HepG2 (cell line): ENCODE results near the gene ARHGAP5. TPM values are rescaled to one million over a fixed set of nuclear protein-coding genes. Genes with fewer than 3 reads are reported as not detected.

ENCODE experiments used
- ARID5B ChIP-seq: IDR thresholded peaks from 2 replicates; pipeline ENCODE4 v1.4.0; 2020; ENCODE audit warnings: mild to moderate bottlenecking, missing genetic modification reagents
- CENPX ChIP-seq: sonication (generic); formaldehyde crosslinking; IDR thresholded peaks from 2 replicates; pipeline ENCODE4 v1.9.0; 2021; ENCODE audit warnings: mild to moderate bottlenecking, missing genetic modification reagents, moderate library complexity
- CHD4 ChIP-seq: fragments of 200-600 bp; sonication (generic); IDR thresholded peaks from 2 replicates; pipeline ENCODE4 v1.7.0; 2017; ENCODE audit warnings: mild to moderate bottlenecking, low read length, borderline replicate concordance
- FUBP1 ChIP-seq: sonication (generic); formaldehyde crosslinking; IDR thresholded peaks from 2 replicates; pipeline ENCODE4 v1.5.1; 2020; ENCODE audit warnings: missing genetic modification reagents, mild to moderate bottlenecking, borderline replicate concordance
- MED8 ChIP-seq: sonication (generic); formaldehyde crosslinking; IDR thresholded peaks from 2 replicates; pipeline ENCODE4 v1.8.1; 2023; ENCODE audit warnings: mild to moderate bottlenecking, missing genetic modification reagents; ENCODE audit not compliant: insufficient replicate concordance
- MXD1 ChIP-seq: sonication (generic); formaldehyde crosslinking; IDR thresholded peaks from 2 replicates; pipeline ENCODE4 v1.4.0; 2020; ENCODE audit warnings: mild to moderate bottlenecking, missing genetic modification reagents
- SRSF1 ChIP-seq: fragments of 200-400 bp; formaldehyde crosslinking; optimal IDR thresholded peaks from 2 replicates; pipeline ENCODE3; 2017; ENCODE audit warnings: mild to moderate bottlenecking, low read depth, low read length, moderate library complexity
- STAG1 ChIP-seq: sonication (generic); formaldehyde crosslinking; IDR thresholded peaks from 2 replicates; pipeline ENCODE4 v1.4.0; 2020; ENCODE audit warnings: missing genetic modification reagents
- SUZ12 ChIP-seq: fragments of 150-350 bp; IDR thresholded peaks from 2 replicates; pipeline ENCODE4 v1.6.1; 2014; ENCODE audit warnings: low read depth, low read length
- SYNCRIP ChIP-seq: fragments of 200-400 bp; formaldehyde crosslinking; IDR thresholded peaks from 2 replicates; pipeline ENCODE4 v1.6.1; 2018; ENCODE audit warnings: mild to moderate bottlenecking, low read depth, low read length; ENCODE audit not compliant: insufficient read depth
- TFAP4 ChIP-seq: sonication (generic); IDR thresholded peaks from 2 replicates; pipeline ENCODE4 v1.6.1; 2016; ENCODE audit warnings: low read depth, borderline replicate concordance
- ZNF281 ChIP-seq: sonication (generic); formaldehyde crosslinking; IDR thresholded peaks from 2 replicates; pipeline ENCODE4 v1.4.0; 2020; ENCODE audit warnings: missing genetic modification reagents, borderline replicate concordance
- ZNF431 ChIP-seq: sonication (generic); formaldehyde crosslinking; IDR thresholded peaks from 2 replicates; pipeline ENCODE4 v1.9.0; 2022; ENCODE audit warnings: missing genetic modification reagents, low read depth, mild to moderate bottlenecking, borderline replicate concordance
- ZNF543 ChIP-seq: sonication (generic); formaldehyde crosslinking; IDR thresholded peaks from 2 replicates; pipeline ENCODE4 v1.4.0; 2020; ENCODE audit warnings: mild to moderate bottlenecking, missing genetic modification reagents
- ZNF644 ChIP-seq: IDR thresholded peaks from 2 replicates; pipeline ENCODE4 v1.6.1; 2016; ENCODE audit warnings: low read depth
- ZNF766 ChIP-seq: sonication (generic); formaldehyde crosslinking; IDR thresholded peaks from 2 replicates; pipeline ENCODE4 v1.5.0; 2020; ENCODE audit warnings: missing genetic modification reagents, borderline replicate concordance
- polyA plus RNA-seq, 8 experiments: library from polyadenylated mRNA; depleted of rRNA in 3 of 8; stranded (reverse) in 7 of 8; unstranded in 1 of 8; fragments of >200 nt; fragmentation: Illumina TruSeq in 4 of 8; extraction: Trizol in 4 of 8; gene quantifications; 2 replicates each; pipeline versions ENCODE4 v1.2.1 to v1.2.3, GENCODE V29; 2011 to 2016; ENCODE audit warnings: low read depth in 4 of 8, missing spikeins in 1 of 8, mixed read lengths in 1 of 8; ENCODE audit not compliant: insufficient read depth in 1 of 8
- total RNA-seq, 5 experiments: library from RNA; depleted of rRNA; stranded (reverse); fragments of >200 nt; fragmentation: Illumina TruSeq; extraction: Trizol; gene quantifications; 2 replicates each; pipeline ENCODE4 v1.2.3, GENCODE V29; 2016; ENCODE audit warnings: low read depth in 1 of 5

The ARHGAP5 gene
- total and polyA plus RNA-seq, 2 of the 13 experiments (the other 11 are each of a cell fraction or from before 2014, with no cell fraction given) = 33.7 to 144 TPM

GRCh38 chr14:32076278-32077080 is 625 bp upstream of the ARHGAP5 start (continued):
- no peak for TF ChIP-seq FUBP1 (CRISPR knock-in tag)
- no peak; the same call in 1 of the 2 replicates for TF ChIP-seq ARID5B
- no peak; the same call in 1 of the 2 replicates for TF ChIP-seq TFAP4
- no peak for TF ChIP-seq SUZ12
- no peak; the same call in 1 of the 2 replicates for TF ChIP-seq MXD1 (CRISPR knock-in tag)
- no peak for TF ChIP-seq CENPX
- TF ChIP-seq CHD4 = peak; percentile 61; the same call in 1 of the 2 replicates
- TF ChIP-seq MED8 (CRISPR knock-in tag) = no peak
- TF ChIP-seq SRSF1 = peak; percentile 97
- peak; percentile 13; the same call in 1 of the 2 replicates for TF ChIP-seq ZNF644
- peak; percentile 84 for TF ChIP-seq ZNF281
- peak; percentile 64; the same call in 1 of the 2 replicates for TF ChIP-seq ZNF543
- TF ChIP-seq ZNF766 (CRISPR knock-in tag) = peak; percentile 90; the same call in 1 of the 2 replicates
- TF ChIP-seq ZNF431 (CRISPR knock-in tag) = peak; percentile 42; the same call in 1 of the 2 replicates
- peak; percentile 24 for TF ChIP-seq STAG1 (CRISPR knock-in tag)
- TF ChIP-seq SYNCRIP = no peak
